Vagina (tissue), 2 donors: ENCODE results near the gene PHACTR4. TPM values are rescaled to one million over a fixed set of nuclear protein-coding genes. Genes with fewer than 3 reads are reported as not detected.
"Not testable (repeated sequence)": the region's sequence is repeated elsewhere in the genome, so short reads cannot be mapped to it uniquely, and the experiment has no call there.

Source experiments
- DNase-seq, 2 donors: peaks; one replicate each; pipeline ENCODE4 v3.0.0-alpha.2; 2017; ENCODE audit errors: extremely low spot score in 2 of 2
- H3K27ac ChIP-seq: fragments of 200-600 bp; sonication (generic); one replicate; pipeline ENCODE4 v1.5.1; 2019
- H3K27me3 ChIP-seq: fragments of 200-600 bp; sonication (generic); one replicate; pipeline ENCODE4 v1.5.1; 2019
- H3K36me3 ChIP-seq, 2 donors: fragments of 200-600 bp; sonication (generic); one replicate each; pipeline ENCODE4 v1.5.1; 2017 to 2019
- H3K4me1 ChIP-seq: fragments of 200-600 bp; sonication (generic); one replicate; pipeline ENCODE4 v1.5.1; 2019
- H3K4me3 ChIP-seq, 2 donors: fragments of 200-600 bp; sonication (generic); 1 replicate in 1 of 2; 2 replicates in 1 of 2; pipeline ENCODE4 v1.5.1; 2016 to 2019
- H3K9me3 ChIP-seq: fragments of 200-600 bp; sonication (generic); one replicate; pipeline ENCODE4 v1.5.1; 2019
- POLR2A ChIP-seq, 2 donors: fragments of 450-650 bp; IDR thresholded peaks; one replicate each; pipeline ENCODE4 v1.6.1; 2017; ENCODE audit warnings: antibody characterized with exemption in 2 of 2, mild to moderate bottlenecking in 2 of 2, moderate library complexity in 2 of 2
- POLR2AphosphoS5 ChIP-seq, 2 donors: sonication (generic); formaldehyde crosslinking; IDR thresholded peaks; one replicate each; pipeline ENCODE4 v1.9.0; 2017; ENCODE audit warnings: antibody characterized with exemption in 2 of 2, mild to moderate bottlenecking in 2 of 2, low read depth in 1 of 2; ENCODE audit not compliant: insufficient read depth in 1 of 2
- intact Hi-C: fragments of 100-400 bp; cut with DNase I; formaldehyde crosslinking; loops from one replicate; pipeline ENCODE4 v1.15.1; 2023
- total RNA-seq: library from RNA; depleted of rRNA; stranded (reverse); fragments of >200 nt; gene quantifications from one replicate; pipeline ENCODE4 v1.2.3, GENCODE V29; 2016
- TF ChIP-seq, protein P1 (sequence below), 3 experiments: fragments of 450-650 bp in 2 of 3; fragments of 200-600 bp in 1 of 3; sonication (generic) in 1 of 3; IDR thresholded peaks; one replicate each; pipeline ENCODE4 v1.5.1; 2017 to 2019; ENCODE audit warnings: antibody characterized with exemption in 3 of 3, mild to moderate bottlenecking in 2 of 3, moderate library complexity in 2 of 3

PHACTR4 gene
- total RNA-seq, 1 donor from 2014 or later: 28.7 TPM

DNA sequence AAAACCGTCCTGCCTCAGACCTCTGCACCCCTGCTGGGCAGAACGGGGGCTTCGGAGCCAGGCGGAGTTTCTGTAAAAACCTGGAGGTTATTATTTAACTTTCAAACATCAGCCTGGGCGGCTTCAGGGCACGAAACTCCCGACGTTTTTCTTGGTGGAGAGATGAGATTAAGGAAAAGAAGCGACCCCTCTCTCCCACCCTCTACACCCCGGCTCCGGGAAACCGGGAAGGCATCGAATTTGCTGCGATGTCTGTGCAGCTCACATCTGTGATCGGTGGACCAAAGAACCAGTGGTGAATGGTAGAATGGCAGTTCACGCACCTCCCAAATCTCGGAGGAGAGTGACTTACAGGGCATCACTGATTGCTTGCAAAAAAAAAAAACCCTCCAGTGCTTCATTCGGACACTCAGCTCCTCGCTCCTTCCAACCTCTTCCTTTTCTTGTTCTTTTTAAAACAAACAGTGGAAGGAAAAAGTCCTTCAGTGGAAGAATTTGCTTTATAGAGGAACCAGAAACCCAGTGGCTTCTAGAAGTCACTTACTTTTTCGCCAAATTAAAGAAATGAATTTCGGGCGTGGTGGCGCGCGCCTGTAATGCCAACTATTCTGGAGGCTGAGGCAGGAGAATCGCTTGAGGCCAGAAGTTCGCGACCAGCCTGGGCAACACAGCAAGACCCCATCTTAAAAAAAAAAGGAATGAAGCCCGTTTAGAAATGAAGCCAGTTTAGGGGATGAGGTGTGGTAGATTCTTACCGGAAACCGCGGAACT is 884 bp downstream of the PHACTR4 start:
- Histone ChIP-seq H3K4me3 (peak overlapping the region; percentile 80 to 81), H3K36me3 (no peaks in the 10 kb centered on the region), H3K4me1 (peaks cover 49% of the 10 kb centered on the region), H3K9me3 (no peaks in the 10 kb centered on the region), H3K27me3 (no peaks in the 10 kb centered on the region), H3K27ac (peak overlapping the region; percentile 95)
- TF ChIP-seq, protein P1, sequence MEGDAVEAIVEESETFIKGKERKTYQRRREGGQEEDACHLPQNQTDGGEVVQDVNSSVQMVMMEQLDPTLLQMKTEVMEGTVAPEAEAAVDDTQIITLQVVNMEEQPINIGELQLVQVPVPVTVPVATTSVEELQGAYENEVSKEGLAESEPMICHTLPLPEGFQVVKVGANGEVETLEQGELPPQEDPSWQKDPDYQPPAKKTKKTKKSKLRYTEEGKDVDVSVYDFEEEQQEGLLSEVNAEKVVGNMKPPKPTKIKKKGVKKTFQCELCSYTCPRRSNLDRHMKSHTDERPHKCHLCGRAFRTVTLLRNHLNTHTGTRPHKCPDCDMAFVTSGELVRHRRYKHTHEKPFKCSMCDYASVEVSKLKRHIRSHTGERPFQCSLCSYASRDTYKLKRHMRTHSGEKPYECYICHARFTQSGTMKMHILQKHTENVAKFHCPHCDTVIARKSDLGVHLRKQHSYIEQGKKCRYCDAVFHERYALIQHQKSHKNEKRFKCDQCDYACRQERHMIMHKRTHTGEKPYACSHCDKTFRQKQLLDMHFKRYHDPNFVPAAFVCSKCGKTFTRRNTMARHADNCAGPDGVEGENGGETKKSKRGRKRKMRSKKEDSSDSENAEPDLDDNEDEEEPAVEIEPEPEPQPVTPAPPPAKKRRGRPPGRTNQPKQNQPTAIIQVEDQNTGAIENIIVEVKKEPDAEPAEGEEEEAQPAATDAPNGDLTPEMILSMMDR (IDR thresholded peaks at IDR 0.05): peak in 1 of 3 experiments; percentile 7
- TF ChIP-seq POLR2AphosphoS5 (IDR thresholded peaks at IDR 0.05; ENCODE audit: insufficient read depth in 1 of 2, low read depth in 1 of 2): no peak
- no peak for DNase-seq
- intact Hi-C loops: loop anchor here (5.0 kb wide), 1 partner anchor 507 kb away; no protein-coding TSS in a partner anchor

DNA sequence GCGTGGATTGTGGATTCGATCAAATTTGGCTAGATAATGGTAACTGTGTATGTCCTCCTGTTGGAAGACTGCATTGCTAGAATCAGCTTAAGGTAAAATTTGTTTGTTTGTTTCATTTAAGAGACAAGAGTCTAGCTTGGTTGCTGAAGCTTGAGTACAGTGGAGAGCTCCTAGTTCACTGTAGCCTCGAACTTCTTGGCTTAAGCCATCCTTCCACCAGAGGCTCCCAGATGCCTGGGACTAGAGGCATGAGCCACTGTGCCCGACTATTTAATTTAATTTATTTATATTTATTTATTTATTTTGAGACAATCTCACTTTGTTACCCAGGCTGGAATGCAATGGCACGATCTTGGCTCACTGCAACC is 1.5 kb downstream of the PHACTR4 start:
- peak overlapping the region; percentile 80 to 81 for H3K4me3 ChIP-seq
- no peaks in the 10 kb centered on the region for H3K36me3 ChIP-seq
- no peaks in the 10 kb centered on the region for H3K27me3 ChIP-seq
- H3K4me1 ChIP-seq: peaks cover 49% of the 10 kb centered on the region
- DNase-seq: no peak
- intact Hi-C loops: loop anchor here (5.0 kb wide), 1 partner anchor 506 kb away; no protein-coding TSS in a partner anchor
- H3K9me3 ChIP-seq: no peaks in the 10 kb centered on the region
- H3K27ac ChIP-seq: no peak overlapping the region
- TF ChIP-seq POLR2AphosphoS5 (IDR thresholded peaks at IDR 0.05; ENCODE audit: insufficient read depth in 1 of 2, low read depth in 1 of 2) (no peak), POLR2A (IDR thresholded peaks at IDR 0.05) (no peak)
- TF ChIP-seq, protein P1 (IDR thresholded peaks at IDR 0.05): no peak

DNA sequence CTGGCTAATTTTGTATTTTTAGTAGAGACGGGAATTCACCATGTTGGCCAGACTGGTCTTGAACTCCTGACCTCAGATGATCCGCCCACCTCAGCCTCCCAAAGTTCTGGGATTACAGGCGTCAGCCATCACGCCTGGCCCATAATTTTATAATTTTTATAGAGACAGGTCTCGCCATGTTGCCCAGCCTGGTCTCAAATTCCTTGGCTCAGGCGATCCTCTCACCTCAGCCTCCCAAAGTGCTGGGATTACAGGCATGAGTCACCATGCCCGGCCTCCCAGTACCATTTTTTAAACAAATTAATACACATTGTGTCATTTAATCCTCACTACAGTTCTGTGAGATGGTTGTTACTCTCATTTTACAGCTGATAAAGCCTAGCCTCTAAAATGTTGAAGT is 3.9 kb downstream of the PHACTR4 start:
- H3K27me3 ChIP-seq, DNase-seq, H3K4me3 ChIP-seq, H3K9me3 ChIP-seq, H3K36me3 ChIP-seq: not testable (repeated sequence)
- peaks cover 54% of the 10 kb centered on the region for H3K4me1 ChIP-seq
- peak overlapping the region; percentile 36 for H3K27ac ChIP-seq
- intact Hi-C loops: loop anchor here (5.0 kb wide), 1 partner anchor 504 kb away; no protein-coding TSS in a partner anchor

DNA sequence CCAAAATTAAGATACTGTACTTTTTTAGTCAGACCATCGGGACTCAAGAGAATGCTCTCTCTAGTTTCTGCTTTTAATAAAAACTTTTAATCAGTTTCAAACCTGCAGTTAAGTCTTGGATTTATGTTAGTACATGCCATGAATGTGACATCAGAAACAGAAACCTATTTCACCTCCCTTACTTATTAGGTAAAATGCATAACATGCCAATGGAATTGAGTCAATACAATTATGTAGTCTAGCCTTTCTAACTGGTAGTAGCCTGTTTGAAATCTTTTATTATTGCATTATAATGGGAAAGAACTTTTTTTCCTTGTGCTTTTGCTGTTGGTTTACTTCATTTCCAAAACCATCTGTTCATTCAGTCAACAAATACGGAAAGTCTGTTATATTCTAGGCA is 4.8 kb downstream of the PHACTR4 start:
- H3K4me1 ChIP-seq: peaks cover 57% of the 10 kb centered on the region

DNA sequence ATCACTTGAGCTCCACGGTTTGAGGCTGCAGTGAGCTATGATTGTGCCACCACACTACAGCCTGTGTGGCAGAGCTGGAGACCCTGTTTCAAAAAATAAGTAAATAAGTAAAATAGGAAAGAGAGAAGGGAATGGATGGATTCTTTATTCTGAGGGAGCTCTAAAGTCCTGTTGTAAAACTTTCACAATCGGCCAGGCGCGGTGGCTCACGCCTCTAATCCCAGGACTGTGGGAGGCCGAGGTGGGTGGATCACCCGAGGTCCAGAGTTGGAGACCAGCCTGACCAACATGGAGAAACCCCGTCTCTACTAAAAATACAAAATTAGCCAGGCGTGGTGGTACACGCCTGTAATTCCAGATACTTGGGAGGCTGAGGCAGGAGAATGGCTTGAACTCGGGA is 6.1 kb downstream of the PHACTR4 start:
- H3K36me3 ChIP-seq, H3K9me3 ChIP-seq, H3K27ac ChIP-seq, DNase-seq, H3K4me3 ChIP-seq, H3K27me3 ChIP-seq, intact Hi-C loops: not testable (repeated sequence)
- peaks cover 53% of the 10 kb centered on the region for H3K4me1 ChIP-seq

More for the DNA sequence above, 4.8 kb downstream of the PHACTR4 start:
- Histone ChIP-seq H3K27ac (peak overlapping the region; percentile 36), H3K36me3 (no peaks in the 10 kb centered on the region), H3K4me3 (no peak overlapping the region), H3K9me3 (no peaks in the 10 kb centered on the region), H3K27me3 (no peaks in the 10 kb centered on the region)
- intact Hi-C loops: loop anchor here (5.0 kb wide), 1 partner anchor 503 kb away; no protein-coding TSS in a partner anchor
- TF ChIP-seq, protein P1 (IDR thresholded peaks at IDR 0.05): no peak
- TF ChIP-seq POLR2A (IDR thresholded peaks at IDR 0.05): no peak
- TF ChIP-seq POLR2AphosphoS5 (IDR thresholded peaks at IDR 0.05; ENCODE audit: insufficient read depth in 1 of 2, low read depth in 1 of 2): no peak
- no peak for DNase-seq

DNA sequence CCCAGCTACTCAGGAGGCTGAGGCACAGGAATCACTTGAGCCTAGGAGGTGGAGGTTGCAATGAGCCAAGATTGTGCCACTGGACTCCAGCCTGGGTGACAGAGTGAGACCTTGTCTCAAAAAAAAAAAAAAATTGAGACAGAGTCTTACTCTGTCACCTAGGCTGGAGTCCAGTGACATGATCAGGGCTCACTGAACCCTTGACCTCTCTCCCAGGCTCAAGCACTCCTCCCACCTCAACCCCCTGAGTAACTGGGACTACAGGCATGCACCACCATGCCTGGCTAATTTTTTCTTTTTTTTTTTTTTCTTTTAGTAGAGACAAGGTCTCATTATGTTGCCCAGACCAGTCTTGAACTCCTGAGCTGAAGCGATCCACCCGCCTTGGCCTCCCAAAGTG is 6.7 kb downstream of the PHACTR4 start:
- H3K27ac ChIP-seq, H3K36me3 ChIP-seq, intact Hi-C loops, H3K4me3 ChIP-seq, H3K9me3 ChIP-seq, DNase-seq, H3K27me3 ChIP-seq: not testable (repeated sequence)
- H3K4me1 ChIP-seq: peaks cover 47% of the 10 kb centered on the region
